Transverse colon (tissue), 4 donors: Measurements from ENCODE around the gene SERINC3.

Experiments
- EP300 ChIP-seq: sonication (generic); formaldehyde crosslinking; IDR thresholded peaks from one replicate; pipeline ENCODE4 v1.6.1; 2017; ENCODE audit warnings: antibody characterized with exemption, low read depth
- POLR2A ChIP-seq: fragments of 450-650 bp; IDR thresholded peaks from one replicate; pipeline ENCODE4 v1.6.1; 2016; ENCODE audit warnings: antibody characterized with exemption, mild to moderate bottlenecking, moderate library complexity
- POLR2AphosphoS5 ChIP-seq, 3 donors: sonication (generic); formaldehyde crosslinking; IDR thresholded peaks; one replicate each; pipeline ENCODE4 v1.6.1; 2016; ENCODE audit warnings: antibody characterized with exemption in 3 of 3
- TF ChIP-seq, protein P1 (sequence below), 5 experiments: fragments of 200-600 bp in 3 of 5; fragments of 450-650 bp in 2 of 5; sonication (generic) in 3 of 5; IDR thresholded peaks; 1 replicate in 2 of 5; 2 replicates in 3 of 5; pipeline ENCODE4 v1.5.1; 2016 to 2017; ENCODE audit warnings: antibody characterized with exemption in 5 of 5, inconsistent platforms in 3 of 5, mild to moderate bottlenecking in 2 of 5, moderate library complexity in 1 of 5

DNA sequence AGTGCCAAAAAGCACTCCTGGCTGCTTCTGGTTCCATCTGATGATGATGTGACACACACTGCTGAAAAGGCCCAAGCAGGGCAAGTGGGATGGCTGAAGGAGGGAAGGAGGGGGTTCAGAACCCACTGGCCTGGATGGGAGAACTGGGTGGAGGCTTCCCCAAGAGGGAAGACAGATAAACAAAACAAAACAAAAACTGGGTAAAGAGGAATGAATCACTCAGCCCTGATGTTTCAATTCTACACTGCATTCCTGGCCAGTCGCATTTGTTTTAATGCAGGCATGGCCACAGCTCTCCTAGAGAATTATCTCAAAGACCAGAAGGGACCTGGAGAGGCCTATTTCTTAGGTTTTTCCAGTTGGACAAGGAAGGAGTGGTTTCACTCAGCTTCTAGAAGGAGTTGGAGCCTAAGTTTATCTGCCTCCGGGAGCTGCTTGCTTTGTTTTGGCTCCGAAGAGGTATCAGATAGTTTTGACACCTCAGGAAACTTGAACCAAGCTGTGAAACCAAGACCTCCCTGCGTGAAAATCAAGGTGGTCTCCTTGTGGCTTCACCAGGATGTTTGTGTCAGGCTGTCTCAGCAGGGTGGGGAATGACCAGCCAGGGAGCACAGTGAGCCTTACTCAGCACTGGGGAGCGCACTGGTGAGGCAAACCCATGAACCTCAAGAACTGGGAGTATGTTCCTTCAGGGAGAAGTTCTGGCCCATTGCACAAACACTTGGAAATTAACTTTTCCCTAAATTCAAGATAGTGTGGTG lies 30.1 kb downstream of the SERINC3 start:
- no peak for TF ChIP-seq EP300
- TF ChIP-seq POLR2A: no peak
- TF ChIP-seq, protein P1, sequence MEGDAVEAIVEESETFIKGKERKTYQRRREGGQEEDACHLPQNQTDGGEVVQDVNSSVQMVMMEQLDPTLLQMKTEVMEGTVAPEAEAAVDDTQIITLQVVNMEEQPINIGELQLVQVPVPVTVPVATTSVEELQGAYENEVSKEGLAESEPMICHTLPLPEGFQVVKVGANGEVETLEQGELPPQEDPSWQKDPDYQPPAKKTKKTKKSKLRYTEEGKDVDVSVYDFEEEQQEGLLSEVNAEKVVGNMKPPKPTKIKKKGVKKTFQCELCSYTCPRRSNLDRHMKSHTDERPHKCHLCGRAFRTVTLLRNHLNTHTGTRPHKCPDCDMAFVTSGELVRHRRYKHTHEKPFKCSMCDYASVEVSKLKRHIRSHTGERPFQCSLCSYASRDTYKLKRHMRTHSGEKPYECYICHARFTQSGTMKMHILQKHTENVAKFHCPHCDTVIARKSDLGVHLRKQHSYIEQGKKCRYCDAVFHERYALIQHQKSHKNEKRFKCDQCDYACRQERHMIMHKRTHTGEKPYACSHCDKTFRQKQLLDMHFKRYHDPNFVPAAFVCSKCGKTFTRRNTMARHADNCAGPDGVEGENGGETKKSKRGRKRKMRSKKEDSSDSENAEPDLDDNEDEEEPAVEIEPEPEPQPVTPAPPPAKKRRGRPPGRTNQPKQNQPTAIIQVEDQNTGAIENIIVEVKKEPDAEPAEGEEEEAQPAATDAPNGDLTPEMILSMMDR (IDR thresholded peaks at IDR 0.05): no peak
- TF ChIP-seq POLR2AphosphoS5 (IDR thresholded peaks at IDR 0.05): no peak
